Measurements from ENCODE around the gene HOXB6.

HOXB6 gene

GRCh38 chr17:48569674-48570324, 35.0 kb downstream of the HOXB6 start:
- TF ChIP-seq CTCF (conservative IDR thresholded peaks at IDR 0.05): no peak
- no peak overlapping the region for H3K27ac ChIP-seq

- no peak for TF ChIP-seq CTCF (conservative IDR thresholded peaks at IDR 0.05)
- H3K27ac ChIP-seq: no peak overlapping the region
Measured at GRCh38 chr17:48569240-48569582, 35.6 kb downstream of the HOXB6 start.

- TF ChIP-seq CTCF (conservative IDR thresholded peaks at IDR 0.05): no peak
- H3K27ac ChIP-seq: no peak overlapping the region
Measured at GRCh38 chr17:48568499-48569239, 36.1 kb downstream of the HOXB6 start.

GRCh38 chr17:48567646-48568354, 37.0 kb downstream of the HOXB6 start:
- no peak for TF ChIP-seq CTCF (conservative IDR thresholded peaks at IDR 0.05)
- no peak overlapping the region for H3K27ac ChIP-seq

- no peak for TF ChIP-seq CTCF (conservative IDR thresholded peaks at IDR 0.05)
- no peak overlapping the region for H3K27ac ChIP-seq
Measured at GRCh38 chr17:48567209-48567608, 37.6 kb downstream of the HOXB6 start.

GRCh38 chr17:48566717-48567116, 38.1 kb downstream of the HOXB6 start:
- no peak overlapping the region for H3K27ac ChIP-seq
- no peak for TF ChIP-seq CTCF (conservative IDR thresholded peaks at IDR 0.05)

- TF ChIP-seq CTCF (conservative IDR thresholded peaks at IDR 0.05): no peak
- H3K27ac ChIP-seq: no peak overlapping the region
Measured at GRCh38 chr17:48565925-48566710, 38.7 kb downstream of the HOXB6 start.
